Peyer's patch (tissue), 4 donors: ENCODE data around the gene GUCA1A. TPM values are rescaled to one million over a fixed set of nuclear protein-coding genes. Genes with fewer than 3 reads are reported as not detected.

Experiments
- DNase-seq, 3 donors: peaks; one replicate each; pipeline ENCODE4 v3.0.0-alpha.2; 2017 to 2019
- H3K27ac ChIP-seq, 4 donors: fragments of 200-600 bp; sonication (generic); one replicate each; pipeline ENCODE4 v1.5.1; 2016 to 2019
- H3K27me3 ChIP-seq, 2 donors: fragments of 200-600 bp; sonication (generic); one replicate each; pipeline ENCODE4 v1.5.1; 2019
- H3K36me3 ChIP-seq, 3 donors: fragments of 200-600 bp; sonication (generic); one replicate each; pipeline ENCODE4 v1.5.1; 2016 to 2019
- H3K4me1 ChIP-seq, 4 donors: fragments of 200-600 bp; sonication (generic); one replicate each; pipeline ENCODE4 v1.5.1; 2016 to 2019
- H3K4me3 ChIP-seq, 4 donors: fragments of 200-600 bp; sonication (generic); 1 replicate in 3 of 4; 2 replicates in 1 of 4; pipeline ENCODE4 v1.5.1; 2016 to 2019; ENCODE audit warnings: mild to moderate bottlenecking in 1 of 4
- H3K9me3 ChIP-seq, 4 donors: fragments of 200-600 bp; sonication (generic); one replicate each; pipeline ENCODE4 v1.5.1; 2016 to 2019; ENCODE audit warnings: mild to moderate bottlenecking in 1 of 4
- CTCF ChIP-seq, 6 experiments: fragments of 450-650 bp in 4 of 6; fragments of 200-600 bp in 2 of 6; sonication (generic) in 1 of 6; IDR thresholded peaks; one replicate each; pipeline ENCODE4 v1.5.1; 2017 to 2019; ENCODE audit warnings: antibody characterized with exemption in 6 of 6, mild to moderate bottlenecking in 3 of 6, moderate library complexity in 1 of 6
- POLR2A ChIP-seq, 2 donors: fragments of 450-650 bp; IDR thresholded peaks; one replicate each; pipeline ENCODE4 v1.5.1; 2017; ENCODE audit warnings: antibody characterized with exemption in 2 of 2, mild to moderate bottlenecking in 2 of 2, moderate library complexity in 2 of 2
- total RNA-seq, 4 donors: library from RNA; depleted of rRNA; stranded (reverse); fragments of >200 nt; gene quantifications; one replicate each; pipeline ENCODE4 v1.1.0, GENCODE V29; 2016

Gene GUCA1A
- total RNA-seq, 4 donors from 2014 or later, result not detected

GRCh38 chr6:42135722-42136121 is 37.4 kb upstream of the GUCA1A start:
- no peaks in the 10 kb centered on the region for H3K27me3 ChIP-seq
- H3K27ac ChIP-seq, result no peak overlapping the region
- peaks cover 0 to 39% (median 0%) of the 10 kb centered on the region in 4 donors for H3K4me1 ChIP-seq
- TF ChIP-seq POLR2A (IDR thresholded peaks at IDR 0.05) (no peak), CTCF (IDR thresholded peaks at IDR 0.05) (no peak)
- no peak overlapping the region for H3K4me3 ChIP-seq
- H3K9me3 ChIP-seq, result no peaks in the 10 kb centered on the region
- peaks cover 0 to 10% (median 0%) of the 10 kb centered on the region in 3 donors for H3K36me3 ChIP-seq
- no peak for DNase-seq

GRCh38 chr6:42136508-42137193 is 36.5 kb upstream of the GUCA1A start:
- TF ChIP-seq POLR2A (IDR thresholded peaks at IDR 0.05) (no peak), CTCF (IDR thresholded peaks at IDR 0.05) (peak in 4 of 6 experiments; percentile 3 to 26 (median 9))
- Histone ChIP-seq H3K4me1 (peaks cover 0 to 39% (median 0%) of the 10 kb centered on the region in 4 donors), H3K4me3 (peak overlapping the region in 2 of 4 donors; percentile 6 to 26), H3K9me3 (no peaks in the 10 kb centered on the region), H3K27me3 (no peaks in the 10 kb centered on the region), H3K27ac (peak overlapping the region; percentile 38 to 96 (median 84)), H3K36me3 (peaks cover 0 to 4% (median 0%) of the 10 kb centered on the region in 3 donors)
- peak in 2 of 3 donors; percentile 67 to 71 for DNase-seq

- peak in 2 of 3 donors; percentile 62 to 68 for DNase-seq
- TF ChIP-seq POLR2A (IDR thresholded peaks at IDR 0.05) (peak in 1 of 2 donors; percentile 44), CTCF (IDR thresholded peaks at IDR 0.05) (no peak)
- Histone ChIP-seq H3K9me3 (no peaks in the 10 kb centered on the region), H3K4me1 (peaks cover 0 to 39% (median 2%) of the 10 kb centered on the region in 4 donors), H3K4me3 (peak overlapping the region in 2 of 4 donors; percentile 15 to 20), H3K27ac (peak overlapping the region in 3 of 4 donors; percentile 72 to 96 (median 95)), H3K27me3 (no peaks in the 10 kb centered on the region), H3K36me3 (peaks cover 0 to 4% (median 0%) of the 10 kb centered on the region in 3 donors)
These were observed 35.9 kb upstream of the GUCA1A start for GRCh38 chr6:42137194-42137753.

- Histone ChIP-seq H3K36me3 (peaks cover 0 to 4% (median 0%) of the 10 kb centered on the region in 3 donors), H3K27ac (peak overlapping the region in 3 of 4 donors; percentile 72 to 96 (median 95)), H3K4me1 (peaks cover 0 to 43% (median 4%) of the 10 kb centered on the region in 4 donors)
These were observed 35.0 kb upstream of the GUCA1A start for GRCh38 chr6:42138190-42138589.

More at GRCh38 chr6:42138190-42138589, 35.0 kb upstream of the GUCA1A start:
- no peak overlapping the region for H3K4me3 ChIP-seq
- TF ChIP-seq POLR2A (IDR thresholded peaks at IDR 0.05), result no peak
- no peak for TF ChIP-seq CTCF (IDR thresholded peaks at IDR 0.05)
- no peak for DNase-seq
- no peaks in the 10 kb centered on the region for H3K9me3 ChIP-seq
- no peaks in the 10 kb centered on the region for H3K27me3 ChIP-seq
